Ishikawa (cell line): ENCODE measurements around the gene GSS.

Experiments
- CEBPB ChIP-seq: IDR thresholded peaks from 2 replicates; pipeline ENCODE4 v1.6.1; 2012
- CREB1 ChIP-seq: IDR thresholded peaks from 2 replicates; pipeline ENCODE4 v1.6.1; 2012; ENCODE audit warnings: low read depth
- EGR1 ChIP-seq: IDR thresholded peaks from 2 replicates; pipeline ENCODE4 v1.6.1; 2012
- EP300 ChIP-seq: IDR thresholded peaks from 2 replicates; pipeline ENCODE4 v1.6.1; 2012; ENCODE audit warnings: borderline replicate concordance
- FOXM1 ChIP-seq: IDR thresholded peaks from 2 replicates; pipeline ENCODE4 v1.6.1; 2012; ENCODE audit warnings: low read depth, borderline replicate concordance
- NFIC ChIP-seq: IDR thresholded peaks from 2 replicates; pipeline ENCODE4 v1.6.1; 2012
- RAD21 ChIP-seq: IDR thresholded peaks from 2 replicates; pipeline ENCODE4 v1.6.1; 2012; ENCODE audit warnings: low read depth
- REST ChIP-seq: IDR thresholded peaks from 2 replicates; pipeline ENCODE4 v1.6.1; 2012; ENCODE audit warnings: low read depth, mild to moderate bottlenecking
- TAF1 ChIP-seq: IDR thresholded peaks from 2 replicates; pipeline ENCODE4 v1.6.1; 2012; ENCODE audit warnings: low read depth, mild to moderate bottlenecking
- TCF12 ChIP-seq: IDR thresholded peaks from 2 replicates; pipeline ENCODE4 v1.6.1; 2012; ENCODE audit warnings: low read depth
- TEAD4 ChIP-seq: IDR thresholded peaks from 2 replicates; pipeline ENCODE4 v1.6.1; 2012
- YY1 ChIP-seq: IDR thresholded peaks from 2 replicates; pipeline ENCODE4 v1.6.1; 2012; ENCODE audit warnings: low read depth
- ZBTB7A ChIP-seq: IDR thresholded peaks from 2 replicates; pipeline ENCODE4 v1.6.1; 2012; ENCODE audit warnings: low read depth
- TF ChIP-seq, protein P1 (sequence below): IDR thresholded peaks from 2 replicates; pipeline ENCODE4 v1.6.1; 2012
- TF ChIP-seq, protein P2 (sequence below): IDR thresholded peaks from 2 replicates; pipeline ENCODE4 v1.6.1; 2012

GSS gene

DNA sequence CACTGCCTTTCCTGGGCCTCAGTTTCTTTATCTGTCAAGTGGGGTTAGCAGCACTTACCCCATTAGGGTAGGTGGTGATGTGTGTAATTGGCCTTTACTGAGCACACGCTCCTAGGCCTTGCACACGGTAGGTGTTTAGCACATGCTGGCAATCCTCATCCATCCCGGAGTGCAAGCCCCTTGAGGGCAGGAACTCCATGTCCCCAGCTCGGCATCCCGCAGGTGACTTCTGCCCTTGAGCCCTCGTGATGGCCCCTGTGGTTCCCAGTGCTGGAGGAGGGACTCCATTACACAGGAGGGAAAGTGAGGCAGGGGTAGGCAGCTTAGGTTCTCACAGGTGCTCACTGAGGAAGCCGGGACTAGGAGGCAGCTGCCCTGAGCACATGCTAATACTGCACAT is 40.1 kb upstream of the GSS start:
- TF ChIP-seq RAD21 (no peak), TEAD4 (no peak), CEBPB (no peak)

GRCh38 chr20:34995192-34995591 is 39.6 kb upstream of the GSS start:
- no peak for TF ChIP-seq EP300
- no peak for TF ChIP-seq NFIC
- TF ChIP-seq, protein P1, sequence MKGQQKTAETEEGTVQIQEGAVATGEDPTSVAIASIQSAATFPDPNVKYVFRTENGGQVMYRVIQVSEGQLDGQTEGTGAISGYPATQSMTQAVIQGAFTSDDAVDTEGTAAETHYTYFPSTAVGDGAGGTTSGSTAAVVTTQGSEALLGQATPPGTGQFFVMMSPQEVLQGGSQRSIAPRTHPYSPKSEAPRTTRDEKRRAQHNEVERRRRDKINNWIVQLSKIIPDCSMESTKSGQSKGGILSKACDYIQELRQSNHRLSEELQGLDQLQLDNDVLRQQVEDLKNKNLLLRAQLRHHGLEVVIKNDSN: no peak
- TF ChIP-seq EGR1: no peak
- no peak for TF ChIP-seq TEAD4
- TF ChIP-seq, protein P2, sequence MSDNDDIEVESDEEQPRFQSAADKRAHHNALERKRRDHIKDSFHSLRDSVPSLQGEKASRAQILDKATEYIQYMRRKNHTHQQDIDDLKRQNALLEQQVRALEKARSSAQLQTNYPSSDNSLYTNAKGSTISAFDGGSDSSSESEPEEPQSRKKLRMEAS: no peak
- TF ChIP-seq ZBTB7A: no peak
- TF ChIP-seq CREB1: no peak
- TF ChIP-seq RAD21: no peak
- TF ChIP-seq YY1: no peak
- TF ChIP-seq CEBPB: no peak

DNA sequence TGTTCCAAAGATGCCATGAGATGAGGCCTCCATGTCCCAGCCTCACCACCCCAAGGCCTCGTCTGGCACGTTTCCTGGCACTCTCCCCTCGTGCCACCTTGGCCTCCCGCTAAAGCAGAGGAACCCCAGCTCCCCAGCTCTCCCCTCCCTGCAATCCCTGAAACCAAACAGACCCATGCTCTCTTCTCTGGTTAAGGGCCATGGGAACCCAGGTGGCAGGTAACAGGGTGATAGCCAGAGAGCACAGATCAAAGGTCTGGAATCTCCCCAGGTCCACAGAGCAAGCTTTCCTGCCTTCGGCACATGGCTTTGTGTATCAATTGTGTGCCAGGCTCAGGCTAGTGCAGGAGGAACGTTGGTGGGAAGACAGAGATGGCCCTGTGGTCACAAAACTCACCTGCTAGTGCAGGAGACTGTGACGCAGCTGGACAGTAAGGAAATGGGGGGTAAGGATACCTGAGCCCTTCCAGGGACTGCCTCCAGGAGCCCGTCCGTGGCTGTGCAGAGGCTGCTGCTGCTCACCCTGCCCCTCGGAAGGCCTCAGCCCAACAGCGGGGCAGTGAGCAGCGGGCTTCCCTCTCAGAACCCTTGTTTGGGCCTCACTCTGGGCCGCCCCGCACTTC is 39.0 kb upstream of the GSS start:
- TF ChIP-seq RAD21 (no peak), CREB1 (no peak), TEAD4 (no peak), EGR1 (no peak), YY1 (no peak), ZBTB7A (no peak), EP300 (no peak)
- TF ChIP-seq, protein P1: no peak

DNA sequence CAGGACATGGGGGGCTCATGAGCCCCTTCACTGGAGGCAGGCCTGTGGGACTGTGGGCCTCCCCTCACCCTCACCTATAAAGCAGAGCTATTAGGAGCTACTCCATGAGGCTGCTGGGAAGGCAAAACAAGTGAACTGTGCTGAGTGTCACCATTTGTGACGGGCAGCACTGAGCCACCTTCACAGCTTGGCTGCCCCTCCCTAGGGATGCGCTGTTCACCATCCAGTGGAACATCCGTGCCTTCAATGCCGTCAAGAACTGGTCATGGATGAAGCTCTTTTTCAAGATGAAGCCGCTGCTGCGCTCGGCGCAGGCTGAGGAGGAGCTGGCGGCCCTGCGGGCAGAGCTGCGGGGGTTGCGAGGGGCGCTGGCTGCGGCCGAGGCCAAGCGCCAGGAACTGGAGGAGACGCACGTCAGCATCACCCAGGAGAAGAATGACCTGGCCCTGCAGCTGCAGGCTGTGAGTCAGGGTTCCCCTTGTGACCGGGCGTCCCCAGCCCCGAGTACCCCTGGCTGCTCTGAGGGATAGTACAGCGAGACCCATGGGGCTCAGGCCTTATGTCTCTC is 38.4 kb upstream of the GSS start:
- TF ChIP-seq RAD21 (no peak), EP300 (no peak), FOXM1 (no peak), EGR1 (no peak)

DNA sequence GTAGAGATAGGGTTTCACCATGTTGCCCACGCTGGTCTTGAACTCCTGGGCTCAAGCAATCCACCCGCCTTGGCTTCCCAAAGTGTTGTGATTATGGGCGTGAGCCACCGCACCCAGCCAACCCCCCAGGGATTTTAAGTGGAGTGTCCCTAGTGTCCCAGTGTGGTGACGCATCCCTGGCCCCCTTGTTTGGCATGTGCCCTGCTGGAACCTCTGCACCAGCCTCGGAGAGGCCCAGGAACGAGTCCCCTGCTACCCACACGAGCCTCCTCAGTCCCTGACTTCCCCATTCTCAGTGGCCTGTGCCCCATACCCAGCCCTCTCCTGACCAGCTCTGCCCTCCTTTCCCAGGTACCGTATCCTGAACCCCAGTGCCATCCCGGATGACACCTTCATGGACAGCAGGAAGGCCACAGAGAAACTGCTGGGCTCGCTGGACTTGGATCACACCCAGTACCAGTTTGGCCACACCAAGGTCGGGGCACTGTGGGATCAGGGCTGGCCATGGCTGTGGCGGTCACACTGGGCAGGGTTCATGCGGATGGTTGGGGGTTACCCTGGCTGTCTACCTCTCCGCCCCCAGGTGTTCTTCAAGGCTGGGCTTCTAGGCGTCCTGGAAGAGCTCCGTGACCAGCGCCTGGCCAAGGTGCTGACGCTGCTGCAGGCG is 37.3 kb upstream of the GSS start:
- TF ChIP-seq EGR1 (no peak), TCF12 (no peak), ZBTB7A (no peak), CREB1 (no peak), RAD21 (no peak), EP300 (no peak), REST (no peak), TAF1 (no peak), CEBPB (no peak), TEAD4 (no peak), NFIC (no peak), YY1 (no peak), FOXM1 (no peak)
- TF ChIP-seq, protein P2: no peak
- TF ChIP-seq, protein P1: no peak

GRCh38 chr20:34990661-34991214 is 35.1 kb upstream of the GSS start:
- TF ChIP-seq TCF12 (no peak), FOXM1 (no peak)

DNA sequence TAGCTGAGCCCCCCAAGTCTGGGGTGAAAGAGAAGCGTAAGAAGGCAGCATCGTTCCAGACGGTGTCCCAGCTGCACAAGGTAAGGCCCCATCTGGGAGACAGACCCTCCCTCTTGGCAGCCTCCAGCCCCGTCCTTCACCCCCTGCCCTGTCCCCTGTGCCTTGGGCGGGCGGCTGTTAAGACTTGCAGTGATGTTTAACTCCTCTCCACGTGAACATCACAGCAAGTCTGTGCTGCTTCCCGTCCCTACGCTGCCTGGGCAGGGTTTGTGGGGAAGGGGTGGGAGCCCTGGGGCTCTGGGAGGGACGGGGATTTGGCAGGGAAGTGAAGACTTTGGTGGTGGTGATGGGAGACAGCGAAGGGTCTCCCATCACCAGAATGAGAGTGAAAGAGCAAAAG is 34.6 kb upstream of the GSS start:
- TF ChIP-seq, protein P2: no peak
- TF ChIP-seq TAF1 (no peak), RAD21 (no peak), ZBTB7A (no peak), EGR1 (no peak), FOXM1 (no peak), NFIC (no peak), REST (no peak), CEBPB (no peak), CREB1 (no peak), TEAD4 (no peak), TCF12 (no peak), YY1 (no peak), EP300 (no peak)
- TF ChIP-seq, protein P1: no peak
